ENCODE results near the gene SLFN14. TPM values are rescaled to one million over a fixed set of nuclear protein-coding genes. Genes with fewer than 3 reads are reported as not detected.
A peak's percentile ranks its signal among the peaks of the same experiment; 100 is the strongest.

The SLFN14 gene
- total RNA-seq, 4 donors from 2014 or later = not detected

DNA sequence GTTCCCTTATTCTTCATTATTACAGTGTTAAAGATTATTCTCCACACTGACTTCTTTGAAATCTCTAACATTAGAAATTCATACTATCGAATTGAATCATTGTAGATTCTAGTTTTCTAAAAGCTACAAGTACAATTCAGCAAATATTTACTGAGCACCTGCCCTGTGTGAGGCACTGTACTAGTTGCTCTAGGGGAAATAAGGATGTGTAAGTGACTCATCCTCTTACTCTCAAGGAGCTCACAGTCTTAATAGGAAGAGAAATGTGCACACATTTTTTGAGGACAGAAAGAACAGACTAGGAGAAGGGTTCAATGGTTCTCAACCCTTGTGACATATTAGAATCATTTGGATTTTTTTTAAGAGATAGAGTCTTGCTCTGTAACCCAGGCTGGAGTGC, 15.5 kb downstream of the SLFN14 start:
- ATAC-seq (no peak), DNase-seq (no peak)
- Histone ChIP-seq H3K4me3 (no peak overlapping the region), H3K9me3 (no peaks in the 10 kb centered on the region), H3K27me3 (peaks cover 0 to 2% (median 0%) of the 10 kb centered on the region in 3 donors), H3K36me3 (no peaks in the 10 kb centered on the region), H3K27ac (no peak overlapping the region), H3K4me1 (no peaks in the 10 kb centered on the region)
- in situ Hi-C loops (cut with MboI; ENCODE audit: low sequenced_read_pairs in 4 of 4) (loop anchor here in 2 of 4 donors (10.0 to 25.0 kb wide), 2 partner anchors 108 to 390 kb away; partner anchors contain the start of genes SLFN12 (in 1 of the 2) and SLFN13 (in 1 of the 2)), intact Hi-C loops (cut with DNase I; ENCODE audit: low total_unique reads) (no loop called here)
- TF ChIP-seq CTCF (IDR thresholded peaks at IDR 0.05 in 4 of 5, conservative IDR thresholded peaks at IDR 0.05 in 1 of 5) = no peak
- TF ChIP-seq POLR2A (IDR thresholded peaks at IDR 0.05) = no peak

DNA sequence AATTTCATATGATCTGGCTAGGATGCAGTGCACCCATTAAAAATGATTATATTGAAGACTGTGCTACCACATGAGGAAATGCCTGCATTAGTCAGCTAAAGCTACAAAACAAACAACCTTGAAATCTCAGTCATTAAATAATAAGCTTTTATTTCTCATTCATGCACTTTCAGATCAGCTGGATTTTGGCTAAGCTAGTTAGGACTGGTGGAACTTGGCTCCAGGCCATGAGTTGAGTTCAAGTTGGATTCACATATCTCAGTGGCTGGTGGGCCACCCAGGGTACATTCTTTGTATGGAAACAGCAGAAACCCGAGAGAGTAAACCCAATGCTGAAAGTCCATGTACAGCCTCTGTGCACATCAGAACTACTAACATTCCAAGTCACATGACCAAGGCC, 16.8 kb downstream of the SLFN14 start:
- TF ChIP-seq POLR2A (IDR thresholded peaks at IDR 0.05) (no peak), CTCF (IDR thresholded peaks at IDR 0.05 in 4 of 5, conservative IDR thresholded peaks at IDR 0.05 in 1 of 5) (no peak)
- ATAC-seq (no peak), DNase-seq (no peak)
- Histone ChIP-seq H3K9me3 (no peaks in the 10 kb centered on the region), H3K27ac (no peak overlapping the region), H3K27me3 (no peaks in the 10 kb centered on the region), H3K4me3 (no peak overlapping the region), H3K4me1 (peaks cover 0 to 8% of the 10 kb centered on the region in 2 donors), H3K36me3 (no peaks in the 10 kb centered on the region)
- in situ Hi-C loops (cut with MboI; ENCODE audit: low sequenced_read_pairs in 4 of 4) = loop anchor here in 2 of 4 donors (10.0 to 25.0 kb wide), 2 partner anchors 107 to 389 kb away; partner anchors contain the start of genes SLFN12 (in 1 of the 2) and SLFN13 (in 1 of the 2)
- intact Hi-C loops (cut with DNase I; ENCODE audit: low total_unique reads) = loop anchor here (5.0 kb wide), 1 partner anchor 302 kb away; the partner anchor contains the start of gene SLFN5

- no peaks in the 10 kb centered on the region for H3K9me3 ChIP-seq
- TF ChIP-seq POLR2A (IDR thresholded peaks at IDR 0.05) (no peak), CTCF (IDR thresholded peaks at IDR 0.05 in 4 of 5, conservative IDR thresholded peaks at IDR 0.05 in 1 of 5) (no peak)
- H3K27ac ChIP-seq = no peak overlapping the region
- intact Hi-C loops (cut with DNase I; ENCODE audit: low total_unique reads) (loop anchor here (5.0 kb wide), 1 partner anchor 301 kb away; the partner anchor contains the start of gene SLFN5), in situ Hi-C loops (cut with MboI; ENCODE audit: low sequenced_read_pairs in 4 of 4) (loop anchor here in 2 of 4 donors (10.0 to 25.0 kb wide), 2 partner anchors 106 to 388 kb away; partner anchors contain the start of genes SLFN12 (in 1 of the 2) and SLFN13 (in 1 of the 2))
- DNase-seq = no peak
- no peaks in the 10 kb centered on the region for H3K27me3 ChIP-seq
- H3K36me3 ChIP-seq = no peaks in the 10 kb centered on the region
- H3K4me3 ChIP-seq = no peak overlapping the region
- ATAC-seq = no peak
- peaks cover 0 to 12% of the 10 kb centered on the region in 2 donors for H3K4me1 ChIP-seq
These were observed 17.6 kb downstream of the SLFN14 start for GRCh38 chr17:35542990-35543389.

GRCh38 chr17:35541434-35541833, 19.2 kb downstream of the SLFN14 start:
- no peak for ATAC-seq
- Histone ChIP-seq H3K4me1 (peaks cover 0 to 17% of the 10 kb centered on the region in 2 donors), H3K4me3 (peak overlapping the region; percentile 26 to 39 (median 35)), H3K27ac (peak overlapping the region; percentile 46 to 67 (median 52)), H3K36me3 (no peaks in the 10 kb centered on the region), H3K27me3 (no peaks in the 10 kb centered on the region), H3K9me3 (no peaks in the 10 kb centered on the region)
- TF ChIP-seq CTCF (IDR thresholded peaks at IDR 0.05 in 4 of 5, conservative IDR thresholded peaks at IDR 0.05 in 1 of 5) = no peak
- no peak for TF ChIP-seq POLR2A (IDR thresholded peaks at IDR 0.05)
- no peak for DNase-seq
- in situ Hi-C loops (cut with MboI; ENCODE audit: low sequenced_read_pairs in 4 of 4) (loop anchor here in 2 of 4 donors (10.0 to 25.0 kb wide), 2 partner anchors 104 to 387 kb away; partner anchors contain the start of genes SLFN12 (in 1 of the 2) and SLFN13 (in 1 of the 2)), intact Hi-C loops (cut with DNase I; ENCODE audit: low total_unique reads) (loop anchor here (5.0 kb wide), 1 partner anchor 299 kb away; the partner anchor contains the start of gene SLFN5)
